HCT116 (cell line): ENCODE results near the gene ACTL10. TPM values are rescaled to one million over a fixed set of nuclear protein-coding genes. Genes with fewer than 3 reads are reported as not detected.

Experiments
- ATAC-seq: fragments of 200-7000 bp; cut with Tn5 transposase; 2 replicates; pipeline ENCODE4 v1.9.1; 2020; ENCODE audit warnings: mild to moderate bottlenecking, moderate library complexity
- BruUV-seq: library from RNA; stranded (reverse); fragments of 400-500 nt; replicated peaks from 2 replicates; lab custom pipeline; 2021; lab: Mats Ljungman, UMichigan
- CTCF ChIA-PET: fragments of 300-600 bp; sonication (Branson Sonifier 250); formaldehyde crosslinking; loops from one replicate; lab custom pipeline; 2021; ENCODE audit warnings: antibody characterized with exemption; lab: Charles Lee
- POLR2A ChIA-PET: fragments of 300-600, 350-600 bp; sonication (Branson Sonifier 250); formaldehyde crosslinking; loops from one replicate; lab custom pipeline; 2021; ENCODE audit warnings: antibody characterized with exemption; lab: Charles Lee
- RAD21 ChIA-PET, 2 experiments: fragments of 300-600 bp; sonication (Branson Sonifier 250); formaldehyde crosslinking; loops; one replicate each; lab custom pipeline; 2023; ENCODE audit warnings: low total read pairs in 2 of 2; ENCODE audit not compliant: uncharacterized antibody in 2 of 2, unreplicated experiment in 2 of 2, low non-redundant PET in 1 of 2; lab: Charles Lee
- DNase-seq: peaks from one replicate; pipeline ENCODE4 v3.0.0-alpha.2; 2010; ENCODE audit warnings: low read depth, low spot score
- H2AFZ ChIP-seq: fragments of 200-600 bp; shearing (Covaris generic), sonication (generic); 2 replicates; pipeline ENCODE4 v1.6.1; 2017; ENCODE audit warnings: low read depth, mixed run types, mixed read lengths, antibody characterized with exemption, low read length; ENCODE audit not compliant: poor library complexity, severe bottlenecking
- H3K27ac ChIP-seq: 2 replicates; pipeline ENCODE4 v1.5.1; 2012; ENCODE audit warnings: low read depth, low read length
- H3K27me3 ChIP-seq: fragments of 200-600 bp; sonication (generic); 2 replicates; pipeline ENCODE4 v1.6.1; 2016; ENCODE audit warnings: mixed run types, low read length, mixed read lengths; ENCODE audit not compliant: insufficient read depth
- H3K36me3 ChIP-seq, 2 experiments: fragments of 200-500 bp in 1 of 2; fragments of 200-600 bp in 1 of 2; sonication (Bioruptor generic) in 1 of 2; sonication (generic) in 1 of 2; 2 replicates each; pipeline versions ENCODE4 v1.5.1 to v1.6.1; 2014 to 2016; ENCODE audit warnings: low read length in 2 of 2, inconsistent platforms in 1 of 2, mixed read lengths in 1 of 2, mixed run types in 1 of 2; ENCODE audit not compliant: insufficient read depth in 2 of 2, control insufficient read depth in 1 of 2
- H3K4me1 ChIP-seq, 2 experiments: fragments of 200-600 bp in 1 of 2; sonication (generic) in 1 of 2; 2 replicates each; pipeline versions ENCODE4 v1.5.1 to v1.6.1; 2012 to 2017; ENCODE audit warnings: low read length in 2 of 2, inconsistent platforms in 1 of 2, mild to moderate bottlenecking in 1 of 2, mixed read lengths in 1 of 2, mixed run types in 1 of 2, moderate library complexity in 1 of 2; ENCODE audit not compliant: insufficient read depth in 2 of 2, control insufficient read depth in 1 of 2
- H3K4me2 ChIP-seq: fragments of 200-600 bp; sonication (generic); 2 replicates; pipeline ENCODE4 v1.6.1; 2017; ENCODE audit warnings: mixed run types, low read length, mixed read lengths
- H3K4me3 ChIP-seq, 2 experiments: fragments of 200-600 bp in 1 of 2; sonication (generic) in 1 of 2; replicated peaks in 1 of 2; 2 replicates each; pipeline ENCODE4 v1.5.1; 2011 to 2016; ENCODE audit warnings: low read length in 2 of 2, control low read depth in 1 of 2, low read depth in 1 of 2, mild to moderate bottlenecking in 1 of 2, mixed read lengths in 1 of 2, mixed run types in 1 of 2
- H3K79me2 ChIP-seq: fragments of 200-600 bp; sonication (generic); 2 replicates; pipeline ENCODE4 v1.6.1; 2017; ENCODE audit warnings: mild to moderate bottlenecking, mixed run types, low read length, moderate library complexity, mixed read lengths; ENCODE audit not compliant: insufficient read depth
- H3K9ac ChIP-seq: fragments of 200-600 bp; sonication (generic); 2 replicates; pipeline ENCODE4 v1.6.1; 2016; ENCODE audit warnings: low read length, mixed read lengths
- H3K9me2 ChIP-seq: fragments of 200-600 bp; sonication (generic), shearing (Covaris generic); 2 replicates; pipeline ENCODE4 v1.6.1; 2017; ENCODE audit warnings: mixed run types, mild to moderate bottlenecking, moderate library complexity; ENCODE audit not compliant: insufficient read depth
- H3K9me3 ChIP-seq, 2 experiments: fragments of 200-500 bp in 1 of 2; fragments of 200-600 bp in 1 of 2; sonication (Bioruptor generic) in 1 of 2; sonication (generic) in 1 of 2; 2 replicates each; pipeline ENCODE4 v1.6.1; 2014 to 2017; ENCODE audit warnings: low read length in 2 of 2, mixed read lengths in 2 of 2, inconsistent platforms in 1 of 2, low read depth in 1 of 2, mild to moderate bottlenecking in 1 of 2, mixed run types in 1 of 2, moderate library complexity in 1 of 2; ENCODE audit not compliant: control insufficient read depth in 1 of 2, insufficient read depth in 1 of 2
- H4K20me1 ChIP-seq: fragments of 200-600 bp; sonication (generic), shearing (Covaris generic); 2 replicates; pipeline ENCODE4 v1.6.1; 2017; ENCODE audit warnings: mixed run types, mild to moderate bottlenecking, moderate library complexity; ENCODE audit not compliant: insufficient read depth
- CBX3 ChIP-seq: IDR thresholded peaks from 2 replicates; pipeline ENCODE4 v1.6.1; 2012; ENCODE audit warnings: low read depth
- CTCF ChIP-seq, 3 experiments: fragments of 200-600 bp in 1 of 3; sonication (generic) in 1 of 3; IDR thresholded peaks in 2 of 3; conservative IDR thresholded peaks in 1 of 3; 2 replicates each; pipeline ENCODE4 v1.5.1; 2012 to 2017; ENCODE audit warnings: low read depth in 2 of 3, low read length in 2 of 3, antibody characterized with exemption in 1 of 3, borderline replicate concordance in 1 of 3, control low read depth in 1 of 3, mild to moderate bottlenecking in 1 of 3, mixed read lengths in 1 of 3, mixed run types in 1 of 3, moderate library complexity in 1 of 3; ENCODE audit not compliant: insufficient read depth in 1 of 3
- EGR1 ChIP-seq: IDR thresholded peaks from 2 replicates; pipeline ENCODE4 v1.6.1; 2012; ENCODE audit warnings: low read depth
- ELF1 ChIP-seq: IDR thresholded peaks from 2 replicates; pipeline ENCODE4 v1.6.1; 2012; ENCODE audit warnings: low read depth, borderline replicate concordance
- EZH2 ChIP-seq: fragments of 200-600 bp; sonication (generic); IDR thresholded peaks from 2 replicates; pipeline ENCODE4 v1.6.1; 2017; ENCODE audit warnings: antibody characterized with exemption, mixed run types
- EZH2phosphoT487 ChIP-seq: fragments of 200-600 bp; IDR thresholded peaks from 2 replicates; pipeline ENCODE4 v1.6.1; 2018; ENCODE audit warnings: antibody characterized with exemption, borderline replicate concordance
- JUND ChIP-seq: IDR thresholded peaks from 2 replicates; pipeline ENCODE4 v1.6.1; 2012
- MAX ChIP-seq: IDR thresholded peaks from 2 replicates; pipeline ENCODE4 v1.6.1; 2012
- POLR2A ChIP-seq: IDR thresholded peaks from 2 replicates; pipeline ENCODE4 v1.7.0; 2011; ENCODE audit warnings: borderline replicate concordance; ENCODE audit not compliant: insufficient read depth, insufficient read length; ENCODE audit errors: extremely low read depth
- POLR2AphosphoS5 ChIP-seq: IDR thresholded peaks from 2 replicates; pipeline ENCODE4 v1.6.1; 2011; ENCODE audit warnings: mild to moderate bottlenecking, low read depth, low read length, moderate library complexity
- RAD21 ChIP-seq: IDR thresholded peaks from 2 replicates; pipeline ENCODE4 v1.6.1; 2012; ENCODE audit warnings: low read depth, mild to moderate bottlenecking
- REST ChIP-seq: IDR thresholded peaks from 2 replicates; pipeline ENCODE4 v1.6.1; 2012; ENCODE audit warnings: low read depth
- SIN3A ChIP-seq: IDR thresholded peaks from 2 replicates; pipeline ENCODE4 v1.6.1; 2012; ENCODE audit warnings: low read depth
- SP1 ChIP-seq: IDR thresholded peaks from 2 replicates; pipeline ENCODE4 v1.6.1; 2012; ENCODE audit warnings: low read depth
- SRF ChIP-seq: IDR thresholded peaks from 2 replicates; pipeline ENCODE4 v1.6.1; 2012; ENCODE audit warnings: low read depth
- TCF7L2 ChIP-seq: IDR thresholded peaks from 2 replicates; pipeline ENCODE4 v1.7.0; 2011; ENCODE audit warnings: borderline replicate concordance, inconsistent platforms; ENCODE audit not compliant: insufficient read depth, insufficient read length; ENCODE audit errors: extremely low read depth
- YY1 ChIP-seq: IDR thresholded peaks from 2 replicates; pipeline ENCODE4 v1.6.1; 2011; ENCODE audit warnings: low read length, low read depth, moderate library complexity, mild to moderate bottlenecking; ENCODE audit not compliant: insufficient replicate concordance; ENCODE audit errors: extremely low read depth
- ZNF274 ChIP-seq: fragments of 200-500 bp; sonication (Bioruptor generic); IDR thresholded peaks from 2 replicates; pipeline ENCODE4 v1.6.1; 2014; ENCODE audit warnings: mild to moderate bottlenecking, low read depth, low read length, inconsistent platforms
- intact Hi-C: fragments of 100-400 bp; cut with micrococcal nuclease; formaldehyde crosslinking; loops from 2 replicates; pipeline ENCODE4 v1.10.0; 2022
- total RNA-seq: library from RNA; stranded (reverse); gene quantifications from one replicate; pipeline ENCODE4 v1.2.1, GENCODE V29; 2021; ENCODE audit not compliant: unreplicated experiment

The ACTL10 gene
- total RNA-seq, 1 experiment from 2014 or later: 0.22 TPM

GRCh38 chr20:33667245-33667675 lies 517 bp downstream of the ACTL10 start:
- no peak overlapping the region; the same call in 1 of the 2 replicates for H3K27ac ChIP-seq
- H3K4me3 ChIP-seq: no peak overlapping the region
- no peaks in the 10 kb centered on the region for H3K27me3 ChIP-seq
- no peaks in the 10 kb centered on the region for H3K9me3 ChIP-seq
- no peak overlapping the region for H2AFZ ChIP-seq
- ATAC-seq (no peak), DNase-seq (no peak)
- intact Hi-C loops: loop anchor here (5.0 kb wide), 1 partner anchor 210 kb away; no protein-coding TSS in a partner anchor
- H3K9me2 ChIP-seq: no peaks in the 10 kb centered on the region
- peaks cover 10 to 23% of the 10 kb centered on the region in 2 experiments; a peak in 3 of 4 replicates for H3K36me3 ChIP-seq
- H4K20me1 ChIP-seq: no peaks in the 10 kb centered on the region
- peaks cover 14% of the 10 kb centered on the region; the same call in 1 of the 2 replicates for H3K79me2 ChIP-seq
- RAD21 ChIA-PET: interaction anchor here in 1 of 2 experiments (0.5 kb wide), 1 partner anchor 1029 kb away, joined by 10 read pairs; no protein-coding TSS in a partner anchor
- POLR2A ChIA-PET: no interaction called here
- no TSS peak for BruUV-seq
- H3K4me2 ChIP-seq: no peak overlapping the region
- peaks cover 9 to 22% of the 10 kb centered on the region in 2 experiments for H3K4me1 ChIP-seq
- TF ChIP-seq MAX: no peak
- TF ChIP-seq CBX3: no peak
- TF ChIP-seq SRF: no peak
- no peak for TF ChIP-seq TCF7L2
- TF ChIP-seq JUND: no peak
- TF ChIP-seq SIN3A: no peak
- no peak for TF ChIP-seq ZNF274
- TF ChIP-seq CTCF (IDR thresholded peaks at IDR 0.05 in 2 of 3, conservative IDR thresholded peaks at IDR 0.05 in 1 of 3; ENCODE audit: borderline replicate concordance in 1 of 3, insufficient read depth in 1 of 3, low read depth in 2 of 3, low read length in 2 of 3): no peak
- TF ChIP-seq REST: no peak
- TF ChIP-seq SP1: no peak
- no peak for TF ChIP-seq ELF1
- no peak for TF ChIP-seq EZH2
- no peak for TF ChIP-seq EGR1
- no peak for TF ChIP-seq YY1
- no peak for TF ChIP-seq RAD21
- TF ChIP-seq POLR2AphosphoS5: no peak
- no peak for TF ChIP-seq POLR2A
- TF ChIP-seq EZH2phosphoT487: no peak
- CTCF ChIA-PET: no interaction called here
- no peak overlapping the region for H3K9ac ChIP-seq
